HEK293 (cell line): Measurements from ENCODE around the gene ONECUT2.

Source experiments
- CTCF ChIA-PET: fragments of 350-600 bp; formaldehyde crosslinking; extraction: SDS; loops from one replicate; lab custom pipeline; 2021; ENCODE audit warnings: antibody characterized with exemption; lab: Yijun Ruan, JAX
- POLR2A ChIA-PET: fragments of 300-600 bp; formaldehyde crosslinking; extraction: SDS; loops from one replicate; lab custom pipeline; 2020; ENCODE audit warnings: antibody characterized with exemption, inconsistent platforms; lab: Yijun Ruan, JAX
- H3K27ac ChIP-seq: fragments of 200-500 bp; sonication (Bioruptor generic); 2 replicates; pipeline ENCODE4 v1.5.1; 2014; ENCODE audit warnings: low read depth, low read length, control low read depth, inconsistent platforms; ENCODE audit errors: extremely low read depth
- H3K36me3 ChIP-seq, 2 experiments: fragments of 200-500 bp in 1 of 2; sonication (Bioruptor generic) in 1 of 2; 1 replicate in 1 of 2; 2 replicates in 1 of 2; pipeline ENCODE4 v1.5.1; 2014 to 2017; ENCODE audit warnings: inconsistent platforms in 2 of 2, low read length in 2 of 2; ENCODE audit not compliant: control insufficient read depth in 2 of 2, insufficient read depth in 1 of 2
- H3K4me1 ChIP-seq: fragments of 200-500 bp; sonication (Bioruptor generic); 2 replicates; pipeline ENCODE4 v1.5.1; 2014; ENCODE audit warnings: mild to moderate bottlenecking, low read length, inconsistent platforms; ENCODE audit not compliant: control insufficient read depth, insufficient read depth
- H3K4me3 ChIP-seq: 2 replicates; pipeline ENCODE4 v1.5.1; 2011; ENCODE audit warnings: low read depth, mild to moderate bottlenecking, control low read depth, low read length, moderate library complexity
- H3K9me3 ChIP-seq: fragments of 200-500 bp; sonication (Bioruptor generic); 2 replicates; pipeline ENCODE4 v1.5.1; 2014; ENCODE audit warnings: low read depth, low read length, inconsistent platforms; ENCODE audit not compliant: control insufficient read depth, insufficient read depth
- BCL11B ChIP-seq: fragments of 450-650 bp; formaldehyde crosslinking; IDR thresholded peaks from 2 replicates; pipeline ENCODE4 v1.5.1; 2016; ENCODE audit warnings: low read depth, missing biosample characterization, missing genetic modification characterization
- CTCF ChIP-seq: fragments of 450-650 bp; formaldehyde crosslinking; IDR thresholded peaks from 2 replicates; pipeline ENCODE4 v1.5.1; 2016; ENCODE audit warnings: missing biosample characterization, missing genetic modification characterization
- ELK4 ChIP-seq: IDR thresholded peaks from 2 replicates; pipeline ENCODE4 v1.6.1; 2011; ENCODE audit warnings: mild to moderate bottlenecking, low read depth, low read length, borderline replicate concordance
- FEZF1 ChIP-seq: fragments of 450-650 bp; formaldehyde crosslinking; IDR thresholded peaks from 2 replicates; pipeline ENCODE4 v1.5.1; 2016; ENCODE audit warnings: missing biosample characterization, missing genetic modification characterization
- HIC1 ChIP-seq: fragments of 450-650 bp; formaldehyde crosslinking; IDR thresholded peaks from 2 replicates; pipeline ENCODE4 v1.5.1; 2016; ENCODE audit warnings: missing biosample characterization, missing genetic modification characterization
- SP7 ChIP-seq: fragments of 450-650 bp; formaldehyde crosslinking; IDR thresholded peaks from 2 replicates; pipeline ENCODE4 v1.5.1; 2016; ENCODE audit warnings: missing biosample characterization, missing genetic modification characterization
- ZBTB8A ChIP-seq: fragments of 450-650 bp; formaldehyde crosslinking; IDR thresholded peaks from 2 replicates; pipeline ENCODE4 v1.5.1; 2016; ENCODE audit warnings: missing biosample characterization, missing genetic modification characterization
- ZFHX2 ChIP-seq: fragments of 450-650 bp; formaldehyde crosslinking; conservative IDR thresholded peaks from 2 replicates; pipeline ENCODE4 v1.5.1; 2016; ENCODE audit warnings: missing biosample characterization, missing genetic modification characterization
- ZFP37 ChIP-seq: fragments of 450-650 bp; formaldehyde crosslinking; IDR thresholded peaks from 2 replicates; pipeline ENCODE4 v1.5.1; 2016; ENCODE audit warnings: missing biosample characterization, missing genetic modification characterization
- ZIC2 ChIP-seq: fragments of 450-650 bp; formaldehyde crosslinking; IDR thresholded peaks from 2 replicates; pipeline ENCODE4 v1.5.1; 2016; ENCODE audit warnings: missing biosample characterization, missing genetic modification characterization
- ZNF174 ChIP-seq: fragments of 450-650 bp; formaldehyde crosslinking; IDR thresholded peaks from 2 replicates; pipeline ENCODE4 v1.5.0; 2017; ENCODE audit warnings: missing biosample characterization, mild to moderate bottlenecking, missing genetic modification characterization
- ZNF184 ChIP-seq: fragments of 450-650 bp; IDR thresholded peaks from 2 replicates; pipeline ENCODE4 v1.5.1; 2018; ENCODE audit warnings: missing biosample characterization, mild to moderate bottlenecking, missing genetic modification characterization
- ZNF354C ChIP-seq: fragments of 450-650 bp; formaldehyde crosslinking; IDR thresholded peaks from 2 replicates; pipeline ENCODE4 v1.5.1; 2016; ENCODE audit warnings: missing biosample characterization, missing genetic modification characterization, low read depth, borderline replicate concordance
- ZNF510 ChIP-seq: fragments of 450-650 bp; formaldehyde crosslinking; IDR thresholded peaks from 2 replicates; pipeline ENCODE4 v1.5.1; 2018; ENCODE audit warnings: mild to moderate bottlenecking, missing genetic modification characterization, missing biosample characterization; ENCODE audit not compliant: insufficient replicate concordance
- ZNF600 ChIP-seq: fragments of 450-650 bp; formaldehyde crosslinking; IDR thresholded peaks from 2 replicates; pipeline ENCODE4 v1.5.1; 2016; ENCODE audit warnings: missing biosample characterization, missing genetic modification characterization
- ZNF623 ChIP-seq: fragments of 450-650 bp; formaldehyde crosslinking; IDR thresholded peaks from 2 replicates; pipeline ENCODE4 v1.5.1; 2016; ENCODE audit warnings: missing biosample characterization, missing genetic modification characterization
- ZNF791 ChIP-seq: fragments of 450-650 bp; formaldehyde crosslinking; IDR thresholded peaks from 2 replicates; pipeline ENCODE4 v1.5.1; 2016; ENCODE audit warnings: missing biosample characterization, missing genetic modification characterization
- ZSCAN30 ChIP-seq: fragments of 450-650 bp; IDR thresholded peaks from 2 replicates; pipeline ENCODE4 v1.5.1; 2018; ENCODE audit warnings: missing biosample characterization, mild to moderate bottlenecking, missing genetic modification characterization, moderate library complexity
- TF ChIP-seq, protein P1 (sequence below): fragments of 450-650 bp; formaldehyde crosslinking; IDR thresholded peaks from 2 replicates; pipeline ENCODE4 v1.5.1; 2016; ENCODE audit warnings: missing biosample characterization, missing genetic modification characterization
- TF ChIP-seq, protein P2 (sequence below): fragments of 450-650 bp; formaldehyde crosslinking; IDR thresholded peaks from 2 replicates; pipeline ENCODE4 v1.5.1; 2017; ENCODE audit warnings: missing biosample characterization, missing genetic modification characterization

Gene ONECUT2

DNA sequence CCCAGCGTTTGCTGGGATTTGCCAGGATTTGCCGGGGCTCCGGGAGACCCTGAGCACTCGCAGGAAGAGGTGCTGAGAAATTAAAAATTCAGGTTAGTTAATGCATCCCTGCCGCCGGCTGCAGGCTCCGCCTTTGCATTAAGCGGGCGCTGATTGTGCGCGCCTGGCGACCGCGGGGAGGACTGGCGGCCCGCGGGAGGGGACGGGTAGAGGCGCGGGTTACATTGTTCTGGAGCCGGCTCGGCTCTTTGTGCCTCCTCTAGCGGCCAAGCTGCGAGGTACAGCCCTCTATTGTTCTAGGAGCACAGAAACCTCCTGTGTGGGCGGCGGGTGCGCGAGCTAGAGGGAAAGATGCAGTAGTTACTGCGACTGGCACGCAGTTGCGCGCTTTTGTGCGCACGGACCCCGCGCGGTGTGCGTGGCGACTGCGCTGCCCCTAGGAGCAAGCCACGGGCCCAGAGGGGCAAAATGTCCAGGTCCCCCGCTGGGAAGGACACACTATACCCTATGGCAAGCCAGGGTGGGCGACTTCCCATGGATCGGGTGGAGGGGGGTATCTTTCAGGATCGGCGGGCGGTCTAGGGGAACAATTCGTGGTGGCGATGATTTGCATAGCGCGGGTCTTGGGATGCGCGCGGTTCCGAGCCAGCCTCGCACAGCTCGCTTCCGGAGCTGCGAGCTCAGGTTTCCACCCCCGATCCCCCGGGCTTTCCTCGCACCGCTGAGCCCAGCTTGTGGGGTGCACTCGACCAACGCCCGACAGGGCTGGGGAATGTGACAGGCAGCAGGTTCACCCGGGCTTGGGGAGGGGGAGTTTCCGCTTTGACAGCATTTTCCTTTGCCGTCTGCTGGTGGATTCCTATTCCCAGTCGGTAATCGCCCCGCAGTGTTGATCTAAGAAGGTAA is 2.8 kb downstream of the ONECUT2 start (continued):
- TF ChIP-seq ZBTB8A, result peak; percentile 39; the same call in 1 of the 2 replicates
- no peak for TF ChIP-seq ZNF791 (tag by site-specific recombination)
- peak; percentile 87 for TF ChIP-seq CTCF (tag by site-specific recombination)
- peak; percentile 82 for TF ChIP-seq ZFHX2 (tag by site-specific recombination)
- peak; percentile 45; the same call in 1 of the 2 replicates for TF ChIP-seq SP7 (tag by site-specific recombination)
- TF ChIP-seq ZIC2, result peak; percentile 77
- 0 out of 2 replicates have a peak, but pooled peaks have one; percentile 17 for TF ChIP-seq ZNF184 (tag by site-specific recombination)
- no peak for TF ChIP-seq ZNF623
- TF ChIP-seq ZFP37 (tag by site-specific recombination), result peak; percentile 57; the same call in 1 of the 2 replicates
- TF ChIP-seq ZNF600 (tag by site-specific recombination), result peak; percentile 90
- no peak for TF ChIP-seq BCL11B (tag by site-specific recombination)
- TF ChIP-seq ZNF510, result no peak
- TF ChIP-seq ELK4, result no peak
- 0 out of 2 replicates have a peak, but pooled peaks have one; percentile 23 for TF ChIP-seq HIC1 (tag by site-specific recombination)

DNA sequence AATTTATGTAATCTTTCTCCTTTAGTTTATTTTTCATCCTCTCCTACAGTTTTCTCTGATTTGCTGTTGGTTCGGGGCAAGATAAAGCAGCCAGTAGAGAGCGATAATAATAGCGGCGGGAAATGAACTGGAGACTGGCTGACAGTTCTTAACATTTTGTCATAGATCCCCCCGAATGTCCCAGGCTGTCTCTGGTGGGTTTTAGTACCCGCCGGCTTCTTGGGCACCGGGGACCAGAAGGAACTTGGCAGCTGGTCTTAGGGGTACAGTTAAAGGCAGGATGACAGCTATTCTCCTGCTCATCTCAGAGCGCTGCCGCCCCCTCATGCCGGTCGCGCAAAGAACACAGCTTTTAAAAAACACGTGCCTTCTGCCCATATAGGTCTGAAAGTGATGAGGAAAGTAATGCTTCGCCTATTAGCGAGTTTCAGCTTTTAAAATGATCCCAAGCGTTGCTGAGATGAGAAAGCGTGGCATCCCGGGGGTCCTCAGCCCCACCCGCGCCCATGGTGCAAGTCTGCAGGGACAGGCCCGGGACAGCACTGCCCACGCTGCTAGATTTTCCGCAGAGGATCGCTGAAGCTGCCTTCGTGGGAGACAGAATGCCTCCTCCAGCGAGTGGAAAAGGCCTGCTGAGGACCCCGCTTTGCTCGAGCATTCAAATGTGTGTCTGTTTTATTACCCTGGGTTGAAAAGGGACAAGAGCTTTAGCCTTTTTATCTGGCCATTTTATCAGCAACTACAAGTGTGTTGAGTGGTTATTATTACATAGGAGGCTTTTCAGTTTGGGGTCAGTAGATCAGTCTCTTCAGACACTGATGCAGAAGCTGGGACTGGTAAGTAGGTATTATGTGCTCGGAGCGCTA is 3.8 kb downstream of the ONECUT2 start:
- Histone ChIP-seq H3K4me3 (no peak overlapping the region), H3K4me1 (peaks cover 6% of the 10 kb centered on the region), H3K27ac (no peak overlapping the region), H3K9me3 (no peaks in the 10 kb centered on the region), H3K36me3 (peaks cover 0 to 2% of the 10 kb centered on the region in 2 experiments; a peak in 1 of 3 replicates)
- POLR2A ChIA-PET, result no interaction called here
- CTCF ChIA-PET, result interaction anchor here (1.0 to 2.1 kb wide), 6 partner anchors 17 to 649 kb away, joined by 3 to 12 read pairs (median 6); no protein-coding TSS in a partner anchor
- TF ChIP-seq FEZF1 (tag by site-specific recombination), result no peak
- no peak for TF ChIP-seq ZSCAN30 (tag by site-specific recombination)
- TF ChIP-seq, protein P1, sequence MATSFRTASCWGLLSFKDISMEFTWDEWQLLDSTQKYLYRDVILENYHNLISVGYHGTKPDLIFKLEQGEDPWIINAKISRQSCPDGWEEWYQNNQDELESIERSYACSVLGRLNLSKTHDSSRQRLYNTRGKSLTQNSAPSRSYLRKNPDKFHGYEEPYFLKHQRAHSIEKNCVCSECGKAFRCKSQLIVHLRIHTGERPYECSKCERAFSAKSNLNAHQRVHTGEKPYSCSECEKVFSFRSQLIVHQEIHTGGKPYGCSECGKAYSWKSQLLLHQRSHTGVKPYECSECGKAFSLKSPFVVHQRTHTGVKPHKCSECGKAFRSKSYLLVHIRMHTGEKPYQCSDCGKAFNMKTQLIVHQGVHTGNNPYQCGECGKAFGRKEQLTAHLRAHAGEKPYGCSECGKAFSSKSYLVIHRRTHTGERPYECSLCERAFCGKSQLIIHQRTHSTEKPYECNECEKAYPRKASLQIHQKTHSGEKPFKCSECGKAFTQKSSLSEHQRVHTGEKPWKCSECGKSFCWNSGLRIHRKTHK, result no peak
- no peak for TF ChIP-seq ZNF354C (tag by site-specific recombination)
- TF ChIP-seq, protein P2, sequence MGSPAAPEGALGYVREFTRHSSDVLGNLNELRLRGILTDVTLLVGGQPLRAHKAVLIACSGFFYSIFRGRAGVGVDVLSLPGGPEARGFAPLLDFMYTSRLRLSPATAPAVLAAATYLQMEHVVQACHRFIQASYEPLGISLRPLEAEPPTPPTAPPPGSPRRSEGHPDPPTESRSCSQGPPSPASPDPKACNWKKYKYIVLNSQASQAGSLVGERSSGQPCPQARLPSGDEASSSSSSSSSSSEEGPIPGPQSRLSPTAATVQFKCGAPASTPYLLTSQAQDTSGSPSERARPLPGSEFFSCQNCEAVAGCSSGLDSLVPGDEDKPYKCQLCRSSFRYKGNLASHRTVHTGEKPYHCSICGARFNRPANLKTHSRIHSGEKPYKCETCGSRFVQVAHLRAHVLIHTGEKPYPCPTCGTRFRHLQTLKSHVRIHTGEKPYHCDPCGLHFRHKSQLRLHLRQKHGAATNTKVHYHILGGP (tag by site-specific recombination), result no peak
- TF ChIP-seq ZNF174, result no peak
